Measurements from ENCODE around the gene PIK3IP1.

Gene PIK3IP1

GRCh38 chr22:31278626-31279326, 13.5 kb downstream of the PIK3IP1 start:
- peaks cover 33% of the 10 kb centered on the region for H3K36me3 ChIP-seq (replicated peaks)
- TF ChIP-seq, protein P1, sequence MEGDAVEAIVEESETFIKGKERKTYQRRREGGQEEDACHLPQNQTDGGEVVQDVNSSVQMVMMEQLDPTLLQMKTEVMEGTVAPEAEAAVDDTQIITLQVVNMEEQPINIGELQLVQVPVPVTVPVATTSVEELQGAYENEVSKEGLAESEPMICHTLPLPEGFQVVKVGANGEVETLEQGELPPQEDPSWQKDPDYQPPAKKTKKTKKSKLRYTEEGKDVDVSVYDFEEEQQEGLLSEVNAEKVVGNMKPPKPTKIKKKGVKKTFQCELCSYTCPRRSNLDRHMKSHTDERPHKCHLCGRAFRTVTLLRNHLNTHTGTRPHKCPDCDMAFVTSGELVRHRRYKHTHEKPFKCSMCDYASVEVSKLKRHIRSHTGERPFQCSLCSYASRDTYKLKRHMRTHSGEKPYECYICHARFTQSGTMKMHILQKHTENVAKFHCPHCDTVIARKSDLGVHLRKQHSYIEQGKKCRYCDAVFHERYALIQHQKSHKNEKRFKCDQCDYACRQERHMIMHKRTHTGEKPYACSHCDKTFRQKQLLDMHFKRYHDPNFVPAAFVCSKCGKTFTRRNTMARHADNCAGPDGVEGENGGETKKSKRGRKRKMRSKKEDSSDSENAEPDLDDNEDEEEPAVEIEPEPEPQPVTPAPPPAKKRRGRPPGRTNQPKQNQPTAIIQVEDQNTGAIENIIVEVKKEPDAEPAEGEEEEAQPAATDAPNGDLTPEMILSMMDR (IDR thresholded peaks at IDR 0.05; ENCODE audit: low read depth, low read length, missing control alignments), result no peak
- in situ Hi-C loops (cut with HindIII; ENCODE audit: low pct_ligation_motif_present, low sequenced_read_pairs), result no loop called here
- no peak overlapping the region for H3K27ac ChIP-seq
- H3K4me3 ChIP-seq (ENCODE audit: low read depth, low read length), result no peak overlapping the region
- no peak for DNase-seq
- no peaks in the 10 kb centered on the region for H3K27me3 ChIP-seq (replicated peaks)

DNA sequence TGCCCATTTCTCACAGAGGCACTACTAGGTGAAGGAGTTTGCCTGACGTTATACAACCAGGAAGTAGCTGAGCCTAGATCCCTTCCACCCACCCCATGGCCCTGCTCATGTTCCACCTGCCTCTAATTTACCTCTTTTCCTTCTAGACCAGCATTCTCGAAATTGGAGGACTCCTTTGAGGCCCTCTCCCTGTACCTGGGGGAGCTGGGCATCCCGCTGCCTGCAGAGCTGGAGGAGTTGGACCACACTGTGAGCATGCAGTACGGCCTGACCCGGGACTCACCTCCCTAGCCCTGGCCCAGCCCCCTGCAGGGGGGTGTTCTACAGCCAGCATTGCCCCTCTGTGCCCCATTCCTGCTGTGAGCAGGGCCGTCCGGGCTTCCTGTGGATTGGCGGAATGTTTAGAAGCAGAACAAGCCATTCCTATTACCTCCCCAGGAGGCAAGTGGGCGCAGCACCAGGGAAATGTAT, 14.1 kb downstream of the PIK3IP1 start:
- TF ChIP-seq, protein P1 (IDR thresholded peaks at IDR 0.05; ENCODE audit: low read depth, low read length, missing control alignments), result no peak
- no peaks in the 10 kb centered on the region for H3K27me3 ChIP-seq (replicated peaks)
- in situ Hi-C loops (cut with HindIII; ENCODE audit: low pct_ligation_motif_present, low sequenced_read_pairs), result no loop called here
- peaks cover 37% of the 10 kb centered on the region for H3K36me3 ChIP-seq (replicated peaks)
- no peak overlapping the region for H3K4me3 ChIP-seq (ENCODE audit: low read depth, low read length)
- no peak for DNase-seq
- no peak overlapping the region for H3K27ac ChIP-seq

GRCh38 chr22:31277741-31278140, 14.5 kb downstream of the PIK3IP1 start:
- TF ChIP-seq, protein P1 (IDR thresholded peaks at IDR 0.05; ENCODE audit: low read depth, low read length, missing control alignments), result no peak
- H3K27me3 ChIP-seq (replicated peaks), result no peaks in the 10 kb centered on the region
- DNase-seq, result no peak
- in situ Hi-C loops (cut with HindIII; ENCODE audit: low pct_ligation_motif_present, low sequenced_read_pairs), result no loop called here
- no peak overlapping the region for H3K27ac ChIP-seq
- H3K4me3 ChIP-seq (ENCODE audit: low read depth, low read length), result no peak overlapping the region
- peaks cover 42% of the 10 kb centered on the region for H3K36me3 ChIP-seq (replicated peaks)

DNA sequence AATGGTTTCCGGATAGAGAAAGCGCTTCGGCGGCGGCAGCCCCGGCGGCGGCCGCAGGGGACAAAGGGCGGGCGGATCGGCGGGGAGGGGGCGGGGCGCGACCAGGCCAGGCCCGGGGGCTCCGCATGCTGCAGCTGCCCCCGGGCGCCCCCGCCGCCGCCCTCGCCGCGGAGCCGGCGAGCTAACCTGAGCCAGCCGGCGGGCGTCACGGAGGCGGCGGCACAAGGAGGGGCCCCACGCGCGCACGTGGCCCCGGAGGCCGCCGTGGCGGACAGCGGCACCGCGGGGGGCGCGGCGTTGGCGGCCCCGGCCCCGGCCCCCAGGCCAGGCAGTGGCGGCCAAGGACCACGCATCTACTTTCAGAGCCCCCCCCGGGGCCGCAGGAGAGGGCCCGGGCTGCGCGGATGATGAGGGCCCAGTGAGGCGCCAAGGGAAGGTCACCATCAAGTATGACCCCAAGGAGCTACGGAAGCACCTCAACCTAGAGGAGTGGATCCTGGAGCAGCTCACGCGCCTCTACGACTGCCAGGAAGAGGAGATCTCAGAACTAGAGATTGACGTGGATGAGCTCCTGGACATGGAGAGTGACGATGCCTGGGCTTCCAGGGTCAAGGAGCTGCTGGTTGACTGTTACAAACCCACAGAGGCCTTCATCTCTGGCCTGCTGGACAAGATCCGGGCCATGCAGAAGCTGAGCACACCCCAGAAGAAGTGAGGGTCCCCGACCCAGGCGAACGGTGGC, 15.7 kb downstream of the PIK3IP1 start:
- in situ Hi-C loops (cut with HindIII; ENCODE audit: low pct_ligation_motif_present, low sequenced_read_pairs), result no loop called here
- Histone ChIP-seq H3K4me3 (ENCODE audit: low read depth, low read length) (no peak overlapping the region), H3K27ac (no peak overlapping the region), H3K36me3 (replicated peaks) (peaks cover 47% of the 10 kb centered on the region), H3K27me3 (replicated peaks) (no peaks in the 10 kb centered on the region)
- TF ChIP-seq, protein P1 (IDR thresholded peaks at IDR 0.05; ENCODE audit: low read depth, low read length, missing control alignments), result no peak
- no peak for DNase-seq

DNA sequence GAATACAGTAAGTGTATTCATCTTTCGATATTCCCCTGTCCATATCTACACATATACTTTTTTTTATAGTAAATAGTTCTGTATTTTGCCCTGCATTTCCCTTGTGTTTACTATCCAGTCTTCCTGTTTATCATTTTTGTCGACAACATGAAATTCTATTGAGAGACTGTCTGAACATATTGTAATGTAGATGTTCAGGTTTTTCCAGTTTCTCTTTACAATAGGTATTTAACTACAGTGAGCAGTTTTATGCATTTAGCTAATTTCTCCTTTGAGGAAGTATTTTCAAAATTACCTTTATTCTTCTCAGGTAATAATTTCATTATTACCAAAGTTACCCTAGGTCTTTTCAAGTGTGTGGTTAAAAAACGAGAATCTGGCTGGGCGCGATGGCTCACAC, 16.7 kb downstream of the PIK3IP1 start:
- Histone ChIP-seq H3K4me3 (ENCODE audit: low read depth, low read length) (no peak overlapping the region), H3K36me3 (replicated peaks) (peaks cover 52% of the 10 kb centered on the region), H3K27me3 (replicated peaks) (no peaks in the 10 kb centered on the region), H3K27ac (no peak overlapping the region)
- TF ChIP-seq, protein P1 (IDR thresholded peaks at IDR 0.05; ENCODE audit: low read depth, low read length, missing control alignments), result no peak
- no peak for DNase-seq
- in situ Hi-C loops (cut with HindIII; ENCODE audit: low pct_ligation_motif_present, low sequenced_read_pairs), result no loop called here
